T-helper 2 cell treated with Interferon-gamma antibody and Interleukin-4, amounts not matched to agents 100 ng/mL and 5 ng/mL, for 36 hours (primary cell): Measurements from ENCODE around the gene ACSL6. TPM values are rescaled to one million over a fixed set of nuclear protein-coding genes. Genes with fewer than 3 reads are reported as not detected.

Source experiments
- intact Hi-C: fragments of 100-400 bp; cut with micrococcal nuclease; formaldehyde crosslinking; loops from one replicate; pipeline ENCODE4 v1.15.1; 2023
- total RNA-seq: library from RNA; stranded (reverse); gene quantifications from 2 replicates; pipeline ENCODE4 v1.2.3, GENCODE V29; 2022

The ACSL6 gene
- total RNA-seq, 1 donor from 2014 or later: 10.2 TPM

DNA sequence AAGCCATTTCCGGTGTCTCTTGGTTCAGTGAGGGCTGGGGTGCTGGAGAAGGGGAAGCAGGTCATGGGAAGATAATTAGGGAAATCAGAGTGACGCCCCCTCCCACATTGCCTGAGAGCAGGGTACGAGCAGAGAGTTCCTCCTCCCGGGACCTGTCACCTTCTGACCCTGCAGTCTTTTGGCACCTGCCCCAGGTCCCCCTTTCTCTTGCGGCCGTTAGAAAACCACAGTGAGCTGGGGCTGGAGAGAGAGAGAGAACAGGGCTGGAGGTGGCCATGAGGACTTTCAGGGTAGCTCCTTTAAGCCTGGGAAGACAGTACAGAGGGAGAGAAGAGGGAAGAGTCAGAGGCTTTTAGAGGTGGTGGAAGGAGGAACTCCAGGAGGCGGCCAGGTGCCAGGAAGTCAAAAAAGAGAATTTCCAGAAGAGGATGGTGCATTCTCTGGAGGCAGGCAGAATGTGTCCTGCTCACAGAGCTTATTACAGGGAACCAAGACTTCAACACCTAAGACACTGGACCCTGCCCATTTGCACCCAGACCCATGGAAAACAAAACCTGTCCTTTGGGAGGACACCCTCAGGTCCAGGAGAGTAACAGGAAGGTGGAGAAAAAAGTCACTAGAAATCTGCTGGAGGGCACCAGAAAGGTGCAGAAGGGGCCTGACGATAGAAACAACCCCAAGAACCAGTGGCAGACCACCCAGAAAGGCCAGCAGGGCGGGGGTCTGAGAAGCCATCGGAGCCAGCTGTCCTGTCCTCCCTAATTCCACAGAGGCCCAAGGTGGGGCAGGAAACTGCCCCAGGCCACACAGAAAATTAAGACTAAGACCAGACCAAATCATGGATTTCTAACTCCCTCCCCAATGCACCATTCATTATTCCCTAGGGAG, 6.5 kb upstream of the ACSL6 start:
- intact Hi-C loops: no loop called here

- intact Hi-C loops: no loop called here
Measured at GRCh38 chr5:132017316-132017715, 5.9 kb upstream of the ACSL6 start.

GRCh38 chr5:132016721-132017250, 5.3 kb upstream of the ACSL6 start:
- intact Hi-C loops: no loop called here

DNA sequence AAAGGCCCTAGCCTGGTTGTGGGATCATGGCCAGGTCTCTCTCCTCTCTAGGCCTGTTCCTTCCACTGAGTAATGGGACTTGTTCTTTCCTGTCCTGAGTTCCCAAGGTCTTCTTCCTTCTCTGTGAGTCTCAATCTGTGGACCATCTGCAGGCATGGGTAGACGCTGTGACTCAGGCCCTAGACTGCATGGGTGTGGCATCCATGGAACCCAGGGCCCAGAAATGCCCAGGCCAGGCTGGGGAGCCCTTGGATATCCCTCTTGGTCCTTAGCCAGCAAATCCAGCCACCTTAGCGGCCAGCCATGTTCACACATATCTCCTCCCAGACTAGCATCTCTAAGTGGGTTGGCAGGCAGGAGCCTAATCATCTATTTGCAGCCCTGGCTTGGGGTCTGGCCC, 2.3 kb upstream of the ACSL6 start:
- intact Hi-C loops: no loop called here

DNA sequence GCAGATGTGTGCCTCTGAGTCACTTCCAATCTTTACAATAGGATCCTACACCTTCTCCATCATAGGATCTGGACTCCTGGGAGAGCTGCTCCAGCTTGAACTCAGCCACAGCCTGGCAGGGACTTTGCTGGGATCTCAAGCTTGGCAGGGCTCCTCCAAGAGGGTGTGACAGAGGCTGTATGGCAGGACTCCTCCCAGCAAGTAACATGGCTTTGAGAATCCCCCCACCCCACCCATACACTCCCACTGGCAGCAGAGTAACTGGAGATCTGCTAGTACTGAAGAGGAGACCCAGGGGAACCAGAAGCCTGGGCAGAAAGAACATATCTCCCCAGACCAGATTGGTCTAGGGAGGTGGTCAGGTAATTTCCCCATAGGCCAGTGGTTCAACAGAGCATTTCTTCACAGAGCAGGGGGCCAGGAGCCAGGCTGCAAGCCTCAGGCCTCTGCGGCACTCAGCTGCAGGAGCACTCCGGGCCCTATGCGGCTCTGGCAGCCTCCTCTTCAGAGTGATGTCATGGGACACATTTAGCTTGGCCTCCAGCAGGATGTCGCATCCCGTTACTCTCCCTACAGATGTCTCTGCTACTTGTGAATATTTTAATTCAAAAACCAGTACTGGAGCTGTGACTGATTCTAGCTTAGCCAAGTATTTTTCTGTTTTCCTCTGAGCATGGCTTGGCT, 1.7 kb upstream of the ACSL6 start:
- intact Hi-C loops: no loop called here

DNA sequence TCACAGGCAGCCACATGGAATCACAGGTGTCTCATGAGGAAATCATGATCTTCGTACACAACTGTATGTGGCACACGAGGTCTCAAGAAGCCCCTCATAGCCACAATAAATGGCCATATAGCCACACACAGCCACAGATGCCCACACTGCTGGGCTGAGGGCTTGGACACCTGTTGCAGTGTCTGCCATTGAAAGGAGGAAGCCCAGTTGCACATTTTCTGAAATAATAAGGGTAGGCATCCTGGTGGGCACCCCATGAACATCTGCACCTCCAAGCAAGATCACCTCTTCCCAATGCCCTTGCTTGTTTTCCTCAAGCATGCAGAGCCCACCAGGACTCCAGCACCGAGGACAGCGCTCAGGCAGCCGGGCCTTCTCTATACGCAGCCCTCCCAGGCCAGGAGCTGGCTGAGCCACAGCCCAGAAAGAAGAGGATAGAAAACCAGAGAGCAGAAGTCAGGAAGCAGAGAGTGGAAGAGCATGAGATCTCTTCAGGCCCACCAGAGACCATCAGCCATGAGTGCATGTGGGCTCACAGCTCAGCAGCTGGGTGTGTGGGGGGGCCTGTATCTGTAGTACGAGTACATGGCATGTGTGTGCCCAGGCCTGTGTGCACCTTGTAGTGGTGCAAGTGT, 1.0 kb upstream of the ACSL6 start:
- intact Hi-C loops: loop anchor here (1.0 kb wide), 1 partner anchor 8 kb away; no protein-coding TSS in a partner anchor

- intact Hi-C loops: no loop called here
Measured at GRCh38 chr5:132010989-132011621, 353 bp downstream of the ACSL6 start.

DNA sequence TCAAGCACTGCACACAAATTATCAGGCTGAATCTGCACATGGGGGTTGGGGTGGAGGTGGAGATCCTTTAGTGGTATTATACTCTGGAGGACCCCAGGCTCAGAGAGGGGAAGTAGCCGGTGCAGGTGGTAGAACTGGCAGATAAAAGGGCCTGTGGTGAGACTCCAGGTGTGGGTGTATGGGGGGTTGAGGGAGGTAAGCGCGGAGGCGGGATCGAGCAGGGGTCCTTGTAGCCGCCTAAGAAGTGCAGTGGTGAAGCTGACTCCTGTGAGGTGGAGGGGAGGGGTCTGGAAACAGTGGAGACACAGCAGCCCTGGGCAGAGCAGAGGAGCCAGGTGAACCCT, 841 bp downstream of the ACSL6 start:
- intact Hi-C loops: no loop called here

- intact Hi-C loops: loop anchor here (2.0 to 10.0 kb wide), 5 partner anchors 53 to 588 kb away; partner anchors contain the start of genes FNIP1 and RAPGEF6
Measured at GRCh38 chr5:132009706-132010405, 1.6 kb downstream of the ACSL6 start.

DNA sequence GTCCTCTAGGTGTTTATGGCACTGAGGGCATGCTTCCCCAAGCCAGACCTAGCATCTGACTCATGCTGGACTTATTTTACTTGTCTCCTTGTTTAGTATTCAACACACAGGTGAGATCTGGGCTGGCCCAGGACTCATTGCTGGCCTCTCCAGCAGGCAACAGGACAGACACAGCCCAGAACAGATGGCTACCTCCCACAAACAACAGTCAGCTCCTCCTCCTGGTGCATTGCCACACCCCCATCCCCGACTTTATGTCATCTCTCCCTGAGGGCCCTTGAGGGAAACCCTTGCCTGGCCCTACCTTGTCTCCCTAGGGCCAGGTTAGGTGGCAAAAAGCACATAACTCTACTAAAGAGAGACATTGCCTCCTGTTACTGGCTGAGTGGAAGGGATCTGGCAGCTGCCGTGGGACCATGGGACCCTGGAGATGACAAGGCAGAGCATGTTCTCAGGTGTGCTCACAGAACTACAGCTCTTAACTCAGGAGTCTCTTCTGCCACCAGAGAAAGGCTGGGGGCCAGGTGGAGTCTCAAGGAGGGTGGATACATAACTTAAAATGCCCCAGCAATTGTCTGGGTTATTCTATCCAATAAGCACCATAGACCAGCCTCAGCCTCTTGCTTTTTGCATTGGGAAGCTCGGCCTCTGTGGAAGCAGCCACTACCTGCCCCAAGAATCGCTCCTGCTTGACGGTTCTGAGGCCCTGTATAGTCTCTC, 2.3 kb downstream of the ACSL6 start:
- intact Hi-C loops: loop anchor here (1.0 to 10.0 kb wide), 7 partner anchors 54 to 587 kb away; partner anchors contain the start of genes FNIP1 and RAPGEF6

DNA sequence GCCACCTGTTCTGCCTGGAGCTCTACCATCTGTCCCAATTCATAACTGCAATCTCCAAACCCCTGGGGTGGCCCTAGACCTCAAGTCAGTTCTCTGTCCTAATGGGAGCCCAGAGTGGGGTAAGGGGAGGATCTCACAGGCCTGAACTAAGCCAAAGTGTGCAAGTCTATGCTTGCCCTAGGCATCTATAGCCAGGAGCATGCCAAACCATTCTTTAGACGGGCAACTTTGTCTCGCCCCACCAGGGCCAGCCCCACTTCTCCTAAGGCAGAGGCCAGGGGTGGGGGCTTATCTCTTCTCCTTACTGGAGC, 3.3 kb downstream of the ACSL6 start:
- intact Hi-C loops: loop anchor here (1.0 to 10.0 kb wide), 7 partner anchors 55 to 586 kb away; partner anchors contain the start of genes FNIP1 and RAPGEF6

DNA sequence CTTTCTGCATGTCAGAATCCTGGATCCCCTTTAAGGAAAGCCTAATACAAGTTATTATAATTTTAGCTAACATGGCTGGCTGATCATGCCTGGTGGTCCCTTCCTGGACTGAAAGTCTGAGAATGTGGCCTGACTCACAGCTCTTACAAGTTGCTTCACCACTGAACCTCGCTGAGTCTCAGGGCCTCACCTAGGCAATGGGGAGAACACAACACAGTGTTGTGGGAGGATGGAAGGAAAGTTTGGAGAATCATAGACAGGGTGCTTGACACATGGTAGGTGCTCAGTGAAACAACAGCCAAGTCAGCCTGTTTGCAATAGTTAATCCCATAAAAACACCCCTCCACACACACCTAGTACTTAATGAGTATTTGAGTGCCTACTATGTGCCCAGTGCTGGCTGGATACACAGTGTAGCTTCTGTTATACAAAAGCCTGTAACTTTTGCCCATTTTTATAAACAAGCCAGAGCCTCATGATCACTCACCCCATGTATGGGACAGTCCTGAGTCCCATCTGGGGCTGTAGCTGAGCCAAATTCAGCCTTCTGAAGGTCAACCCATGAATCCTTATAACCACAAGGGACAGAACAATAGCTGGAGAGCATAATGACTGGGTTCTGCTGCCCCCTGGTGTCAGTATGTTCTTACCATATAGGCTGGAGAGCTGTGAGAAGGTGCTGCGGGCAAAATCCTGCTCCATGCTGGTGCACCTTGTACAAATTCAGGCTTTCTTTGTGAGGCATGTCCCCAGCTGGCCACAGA, 3.9 kb downstream of the ACSL6 start:
- intact Hi-C loops: loop anchor here (1.0 to 10.0 kb wide), 7 partner anchors 55 to 585 kb away; partner anchors contain the start of genes FNIP1 and RAPGEF6

GRCh38 chr5:132006331-132007120, 4.9 kb downstream of the ACSL6 start:
- intact Hi-C loops: loop anchor here (5.0 to 10.0 kb wide), 3 partner anchors 209 to 584 kb away; partner anchors contain the start of gene FNIP1

DNA sequence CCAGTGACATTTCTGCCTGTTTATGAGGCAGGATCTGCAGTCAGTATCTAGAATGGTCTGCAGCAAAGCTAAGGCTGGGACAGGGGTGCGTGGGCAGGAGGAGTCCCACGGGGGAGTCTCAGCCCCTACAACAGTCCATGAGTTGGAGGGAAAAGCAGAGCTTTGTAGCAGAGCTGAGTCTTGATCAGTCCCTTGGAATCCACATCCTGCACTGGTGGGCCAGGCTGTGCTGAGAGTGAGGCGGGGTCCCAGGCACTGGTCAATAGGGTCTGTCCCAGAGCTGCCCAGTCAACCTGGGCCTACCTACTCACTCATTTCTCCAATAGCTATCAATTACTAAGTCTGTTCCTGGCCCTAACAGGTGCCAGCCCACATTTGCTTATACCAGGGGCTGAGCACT, 5.9 kb downstream of the ACSL6 start:
- intact Hi-C loops: loop anchor here (5.0 to 10.0 kb wide), 3 partner anchors 208 to 583 kb away; partner anchors contain the start of gene FNIP1

- intact Hi-C loops: loop anchor here (10.0 kb wide), 1 partner anchor 489 kb away; no protein-coding TSS in a partner anchor
Measured at GRCh38 chr5:132003982-132004381, 7.5 kb downstream of the ACSL6 start.

DNA sequence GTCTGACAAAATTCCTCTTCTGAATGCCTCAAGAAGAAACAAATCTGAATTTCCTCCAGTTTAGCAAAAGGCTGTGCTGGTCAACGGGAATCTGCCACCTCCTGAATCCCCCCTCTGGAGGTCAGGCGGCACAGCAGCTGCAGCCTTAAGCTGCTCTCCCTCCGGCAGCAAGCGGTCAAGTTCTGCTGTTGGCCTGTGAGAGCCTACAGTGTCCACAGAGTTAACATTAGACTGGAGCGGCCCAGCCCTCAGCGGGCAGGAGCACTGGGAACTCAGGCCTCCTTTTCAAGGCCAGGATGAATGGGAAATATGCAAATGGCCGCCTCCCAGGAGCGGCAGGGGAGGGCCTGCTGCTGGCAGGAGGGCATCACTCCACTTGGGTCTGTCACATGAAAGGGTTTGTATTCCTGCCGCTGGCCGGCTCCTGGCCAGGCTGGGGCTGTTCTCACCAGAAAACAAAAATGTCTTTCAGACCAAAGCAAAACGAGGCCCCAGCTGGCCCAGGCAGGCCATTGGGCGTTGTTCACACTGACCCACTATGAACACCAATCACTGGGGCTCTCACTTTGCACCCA, 8.2 kb downstream of the ACSL6 start:
- intact Hi-C loops: loop anchor here (10.0 kb wide), 1 partner anchor 488 kb away; no protein-coding TSS in a partner anchor

DNA sequence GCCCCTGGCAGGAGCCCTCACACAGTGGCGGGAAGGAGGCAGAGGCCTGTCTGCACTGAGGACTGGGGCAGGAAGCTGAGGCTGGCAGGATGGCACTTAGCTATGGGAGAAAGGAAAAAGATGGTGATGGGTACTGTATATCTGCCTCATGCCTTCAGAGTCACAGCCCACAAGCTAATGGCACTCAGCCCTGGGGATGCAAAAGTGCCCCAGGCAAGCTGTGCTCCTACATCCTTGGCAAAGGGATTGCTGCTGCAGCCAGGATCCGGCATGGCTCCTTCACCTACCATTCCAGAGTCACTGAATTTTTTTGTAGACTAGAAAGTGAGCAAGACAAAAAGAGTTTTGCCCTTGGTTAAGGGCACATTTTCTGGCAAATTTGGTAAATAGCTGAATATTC, 8.7 kb downstream of the ACSL6 start:
- intact Hi-C loops: loop anchor here (10.0 kb wide), 1 partner anchor 488 kb away; no protein-coding TSS in a partner anchor
